Osteoblast (primary cell): Measurements from ENCODE around the gene SMPD3. TPM values are rescaled to one million over a fixed set of nuclear protein-coding genes. Genes with fewer than 3 reads are reported as not detected.

Experiments used
- DNase-seq: peaks from one replicate; pipeline ENCODE4 v3.0.0; 2011; ENCODE audit warnings: low spot score, mixed read lengths; ENCODE audit not compliant: insufficient read length; ENCODE audit errors: missing footprints
- H2AFZ ChIP-seq: 2 replicates; pipeline ENCODE4 v1.6.0; 2011; ENCODE audit warnings: mild to moderate bottlenecking, low read length
- H3K27ac ChIP-seq: 2 replicates; pipeline ENCODE4 v1.5.1; 2011; ENCODE audit warnings: mild to moderate bottlenecking, low read depth, low read length, moderate library complexity
- H3K27me3 ChIP-seq: 2 replicates; pipeline ENCODE4 v1.6.0; 2012; ENCODE audit warnings: mild to moderate bottlenecking, control low read depth, inconsistent platforms, low read length, moderate library complexity; ENCODE audit not compliant: insufficient read depth
- H3K36me3 ChIP-seq: 2 replicates; pipeline ENCODE4 v1.5.1; 2011; ENCODE audit warnings: mild to moderate bottlenecking, low read length, control low read depth, moderate library complexity; ENCODE audit not compliant: insufficient read depth
- H3K4me1 ChIP-seq: 2 replicates; pipeline ENCODE4 v1.5.1; 2011; ENCODE audit warnings: mild to moderate bottlenecking, low read length, control low read depth, moderate library complexity; ENCODE audit not compliant: insufficient read depth
- H3K4me2 ChIP-seq: 2 replicates; pipeline ENCODE4 v1.6.0; 2011; ENCODE audit warnings: mild to moderate bottlenecking, low read length; ENCODE audit not compliant: insufficient read depth
- H3K4me3 ChIP-seq: fragments of 200-600 bp; sonication (generic); 3 replicates; pipeline ENCODE4 v1.5.1; 2012; ENCODE audit warnings: mild to moderate bottlenecking, low read length, inconsistent platforms; ENCODE audit not compliant: insufficient read depth
- H3K79me2 ChIP-seq: 2 replicates; pipeline ENCODE4 v1.6.0; 2012; ENCODE audit warnings: mild to moderate bottlenecking, low read length, control low read depth, inconsistent platforms; ENCODE audit not compliant: insufficient read depth
- H3K9me3 ChIP-seq: 2 replicates; pipeline ENCODE4 v1.5.1; 2011; ENCODE audit warnings: low read depth, low read length, control low read depth
- H4K20me1 ChIP-seq: 2 replicates; pipeline ENCODE4 v1.6.0; 2012; ENCODE audit warnings: mild to moderate bottlenecking, low read length, control low read depth; ENCODE audit not compliant: insufficient read depth
- CTCF ChIP-seq: IDR thresholded peaks from 2 replicates; pipeline ENCODE4 v1.5.1; 2011; ENCODE audit warnings: mild to moderate bottlenecking, low read depth, low read length, moderate library complexity; ENCODE audit errors: extremely low read depth
- total RNA-seq: library from RNA; depleted of rRNA; stranded (reverse); fragments of >200 nt; gene quantifications from 2 replicates; pipeline ENCODE4 v1.2.3, GENCODE V29; 2012

Gene SMPD3
- total RNA-seq, 1 donor, result 0.72 TPM

GRCh38 chr16:68324336-68324735 is 124.0 kb downstream of the SMPD3 start:
- H3K27me3 ChIP-seq, result no peaks in the 10 kb centered on the region
- H3K4me1 ChIP-seq, result no peaks in the 10 kb centered on the region
- no peak overlapping the region for H2AFZ ChIP-seq
- no peaks in the 10 kb centered on the region for H3K9me3 ChIP-seq
- DNase-seq, result no peak
- H4K20me1 ChIP-seq, result no peaks in the 10 kb centered on the region
- no peak overlapping the region for H3K4me3 ChIP-seq
- H3K4me2 ChIP-seq, result no peak overlapping the region
- H3K36me3 ChIP-seq, result peaks cover 33% of the 10 kb centered on the region
- no peak overlapping the region for H3K27ac ChIP-seq
- no peak for TF ChIP-seq CTCF
- no peaks in the 10 kb centered on the region for H3K79me2 ChIP-seq

- Histone ChIP-seq H3K9me3 (no peaks in the 10 kb centered on the region), H3K4me1 (no peaks in the 10 kb centered on the region), H3K79me2 (no peaks in the 10 kb centered on the region), H3K27me3 (no peaks in the 10 kb centered on the region), H2AFZ (no peak overlapping the region), H3K36me3 (peaks cover 28% of the 10 kb centered on the region), H4K20me1 (no peaks in the 10 kb centered on the region), H3K27ac (no peak overlapping the region), H3K4me2 (no peak overlapping the region), H3K4me3 (no peak overlapping the region)
- DNase-seq, result no peak
- TF ChIP-seq CTCF, result no peak
Measured at GRCh38 chr16:68319185-68319908, 129.0 kb downstream of the SMPD3 start.

GRCh38 chr16:68313116-68313515 is 135.2 kb downstream of the SMPD3 start:
- H3K4me3 ChIP-seq, result no peak overlapping the region
- peaks cover 15% of the 10 kb centered on the region for H3K36me3 ChIP-seq
- no peak overlapping the region for H3K27ac ChIP-seq
- H3K4me2 ChIP-seq, result no peak overlapping the region
- no peak overlapping the region for H2AFZ ChIP-seq
- no peaks in the 10 kb centered on the region for H3K27me3 ChIP-seq
- peaks cover 15% of the 10 kb centered on the region for H3K4me1 ChIP-seq
- H3K9me3 ChIP-seq, result no peaks in the 10 kb centered on the region
- no peak for TF ChIP-seq CTCF
- H4K20me1 ChIP-seq, result no peaks in the 10 kb centered on the region
- no peak for DNase-seq
- peaks cover 53% of the 10 kb centered on the region for H3K79me2 ChIP-seq

GRCh38 chr16:68310774-68311511 is 137.4 kb downstream of the SMPD3 start, which contains the start of the genes PRMT7 and SLC7A6OS:
TSS of gene PRMT7 (plus strand) at chr16:68311019. CDS start at chr16:68315980, 4,961 bp downstream.
TSS of gene SLC7A6OS (minus strand) at chr16:68310946. CDS start at chr16:68310926, 20 bp downstream.
- H4K20me1 ChIP-seq, result peaks cover 3% of the 10 kb centered on the region
- no peaks in the 10 kb centered on the region for H3K9me3 ChIP-seq
- peak; percentile 99 for DNase-seq
- H3K79me2 ChIP-seq, result peaks cover 67% of the 10 kb centered on the region
- TF ChIP-seq CTCF, result no peak
- peak within 1 kb of the TSS; percentile 82 for H3K27ac ChIP-seq
- H2AFZ ChIP-seq, result peak within 1 kb of the TSS; percentile 94
- no peaks in the 10 kb centered on the region for H3K27me3 ChIP-seq
- H3K4me2 ChIP-seq, result peak within 1 kb of the TSS; percentile 87
- peak within 1 kb of the TSS; percentile 95 for H3K4me3 ChIP-seq
- peaks cover 15% of the 10 kb centered on the region for H3K4me1 ChIP-seq
- peaks cover 24% of the 10 kb centered on the region for H3K36me3 ChIP-seq
